Gastrocnemius medialis (tissue), 4 donors: ENCODE results near the gene SELENOT. TPM values are rescaled to one million over a fixed set of nuclear protein-coding genes. Genes with fewer than 3 reads are reported as not detected.
"Not testable (repeated sequence)": the region's sequence is repeated elsewhere in the genome, so short reads cannot be mapped to it uniquely, and the experiment has no call there.

Experiments
- ATAC-seq, 2 donors: fragments of 150-250 bp; one replicate each; pipeline ENCODE4 v1.9.1; 2016
- DNase-seq, 2 donors: peaks; one replicate each; pipeline ENCODE4 v3.0.0-alpha.2; 2019
- H3K27ac ChIP-seq, 4 donors: fragments of 200-600 bp; sonication (generic); 1 replicate in 1 of 4; 2 replicates in 3 of 4; pipeline ENCODE4 v1.5.1; 2016 to 2018; ENCODE audit warnings: mild to moderate bottlenecking in 2 of 4, moderate library complexity in 1 of 4
- H3K27me3 ChIP-seq, 3 donors: fragments of 200-600 bp; sonication (generic) in 2 of 3; 1 replicate in 1 of 3; 2 replicates in 2 of 3; pipeline versions ENCODE4 v1.5.1 to v1.6.0; 2016 to 2019; ENCODE audit warnings: mild to moderate bottlenecking in 1 of 3, moderate library complexity in 1 of 3
- H3K36me3 ChIP-seq, 2 donors: fragments of 200-600 bp; sonication (generic) in 1 of 2; one replicate each; pipeline ENCODE4 v1.5.1; 2017 to 2018
- H3K4me1 ChIP-seq, 2 donors: fragments of 200-600 bp; sonication (generic) in 1 of 2; one replicate each; pipeline ENCODE4 v1.5.1; 2016 to 2017; ENCODE audit warnings: mild to moderate bottlenecking in 2 of 2
- H3K4me3 ChIP-seq, 4 donors: fragments of 200-600 bp; sonication (generic) in 3 of 4; 1 replicate in 1 of 4; 2 replicates in 3 of 4; pipeline ENCODE4 v1.5.1; 2016 to 2019; ENCODE audit warnings: mild to moderate bottlenecking in 2 of 4
- H3K9me3 ChIP-seq, 3 donors: fragments of 200-600 bp; sonication (generic) in 2 of 3; 1 replicate in 1 of 3; 2 replicates in 2 of 3; pipeline ENCODE4 v1.5.1; 2016 to 2019
- POLR2A ChIP-seq, 2 donors: fragments of 450-650 bp; IDR thresholded peaks; one replicate each; pipeline ENCODE4 v1.6.1; 2017; ENCODE audit warnings: antibody characterized with exemption in 2 of 2, mild to moderate bottlenecking in 2 of 2, moderate library complexity in 2 of 2
- in situ Hi-C, 4 donors: fragments of 200-750 bp; cut with MboI; loops; one replicate each; pipeline versions ENCODE4 v1.15.0 to v1.8.0; 2017; ENCODE audit warnings: low sequenced_read_pairs in 4 of 4
- intact Hi-C: fragments of 100-400 bp; cut with DNase I; formaldehyde crosslinking; loops from one replicate; pipeline ENCODE4 v1.15.1; 2023; ENCODE audit warnings: low total_unique reads
- total RNA-seq, 4 donors: library from RNA; depleted of rRNA; stranded (reverse); fragments of >200 nt; gene quantifications; one replicate each; pipeline versions ENCODE4 v1.1.0 to v1.2.3, GENCODE V29; 2016
- TF ChIP-seq, protein P1 (sequence below), 5 experiments: fragments of 450-650 bp in 3 of 5; fragments of 200-600 bp in 2 of 5; sonication (generic) in 2 of 5; IDR thresholded peaks in 4 of 5; conservative IDR thresholded peaks in 1 of 5; 1 replicate in 4 of 5; 2 replicates in 1 of 5; pipeline ENCODE4 v1.5.1; 2016 to 2019; ENCODE audit warnings: antibody characterized with exemption in 5 of 5, mild to moderate bottlenecking in 3 of 5, moderate library complexity in 3 of 5

The SELENOT gene
- total RNA-seq, 4 donors from 2014 or later, result 69.6 to 83.1 (median 76.2) TPM

- Histone ChIP-seq H3K27me3 (no peaks in the 10 kb centered on the region), H3K4me3 (no peak overlapping the region)
- intact Hi-C loops, result no loop called here
Observed at GRCh38 chr3:150613709-150614480, 10.8 kb downstream of the SELENOT start.

GRCh38 chr3:150620002-150620689 lies 17.0 kb downstream of the SELENOT start:
- Histone ChIP-seq H3K27ac (no peak overlapping the region), H3K9me3 (no peaks in the 10 kb centered on the region), H3K4me1 (peaks cover 3 to 16% of the 10 kb centered on the region in 2 donors), H3K4me3 (no peak overlapping the region), H3K27me3 (no peaks in the 10 kb centered on the region), H3K36me3 (peaks cover 0 to 21% of the 10 kb centered on the region in 2 donors)
- intact Hi-C loops, result no loop called here
- in situ Hi-C loops, result no loop called here
- DNase-seq (no peak), ATAC-seq (no peak)
- TF ChIP-seq, protein P1, sequence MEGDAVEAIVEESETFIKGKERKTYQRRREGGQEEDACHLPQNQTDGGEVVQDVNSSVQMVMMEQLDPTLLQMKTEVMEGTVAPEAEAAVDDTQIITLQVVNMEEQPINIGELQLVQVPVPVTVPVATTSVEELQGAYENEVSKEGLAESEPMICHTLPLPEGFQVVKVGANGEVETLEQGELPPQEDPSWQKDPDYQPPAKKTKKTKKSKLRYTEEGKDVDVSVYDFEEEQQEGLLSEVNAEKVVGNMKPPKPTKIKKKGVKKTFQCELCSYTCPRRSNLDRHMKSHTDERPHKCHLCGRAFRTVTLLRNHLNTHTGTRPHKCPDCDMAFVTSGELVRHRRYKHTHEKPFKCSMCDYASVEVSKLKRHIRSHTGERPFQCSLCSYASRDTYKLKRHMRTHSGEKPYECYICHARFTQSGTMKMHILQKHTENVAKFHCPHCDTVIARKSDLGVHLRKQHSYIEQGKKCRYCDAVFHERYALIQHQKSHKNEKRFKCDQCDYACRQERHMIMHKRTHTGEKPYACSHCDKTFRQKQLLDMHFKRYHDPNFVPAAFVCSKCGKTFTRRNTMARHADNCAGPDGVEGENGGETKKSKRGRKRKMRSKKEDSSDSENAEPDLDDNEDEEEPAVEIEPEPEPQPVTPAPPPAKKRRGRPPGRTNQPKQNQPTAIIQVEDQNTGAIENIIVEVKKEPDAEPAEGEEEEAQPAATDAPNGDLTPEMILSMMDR (IDR thresholded peaks at IDR 0.05 in 4 of 5, conservative IDR thresholded peaks at IDR 0.05 in 1 of 5), result no peak
- no peak for TF ChIP-seq POLR2A (IDR thresholded peaks at IDR 0.05)

More at GRCh38 chr3:150613709-150614480, 10.8 kb downstream of the SELENOT start:
- Histone ChIP-seq H3K27ac (no peak overlapping the region), H3K9me3 (no peaks in the 10 kb centered on the region), H3K4me1 (peaks cover 14 to 26% of the 10 kb centered on the region in 2 donors), H3K36me3 (peaks cover 0 to 12% of the 10 kb centered on the region in 2 donors)
- DNase-seq (no peak), ATAC-seq (no peak)
- in situ Hi-C loops, result no loop called here
- TF ChIP-seq, protein P1 (IDR thresholded peaks at IDR 0.05 in 4 of 5, conservative IDR thresholded peaks at IDR 0.05 in 1 of 5), result no peak
- no peak for TF ChIP-seq POLR2A (IDR thresholded peaks at IDR 0.05)

DNA sequence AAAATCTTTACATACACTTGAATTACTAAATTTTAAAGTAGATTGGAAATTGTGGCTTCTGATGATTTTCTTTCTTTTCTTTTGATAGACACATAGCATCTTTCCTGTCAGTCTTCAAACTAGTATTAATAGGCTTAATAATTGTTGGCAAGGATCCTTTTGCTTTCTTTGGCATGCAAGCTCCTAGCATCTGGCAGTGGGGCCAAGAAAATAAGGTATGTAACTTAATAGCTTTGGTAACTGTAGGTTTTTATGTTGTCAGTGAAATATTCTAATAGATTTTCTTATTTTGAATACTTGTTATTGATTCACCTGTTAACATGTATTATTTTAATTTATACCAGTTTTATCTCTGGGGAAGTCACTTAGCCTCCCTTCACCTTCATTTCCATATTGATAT lies 19.8 kb downstream of the SELENOT start:
- ATAC-seq, H3K9me3 ChIP-seq, H3K4me3 ChIP-seq, intact Hi-C loops, H3K27me3 ChIP-seq, DNase-seq, in situ Hi-C loops, H3K27ac ChIP-seq: not testable (repeated sequence)
- H3K4me1 ChIP-seq, result peaks cover 11 to 29% of the 10 kb centered on the region in 2 donors
- H3K36me3 ChIP-seq, result peaks cover 0 to 37% of the 10 kb centered on the region in 2 donors

- no peak overlapping the region for H3K4me3 ChIP-seq
- H3K36me3 ChIP-seq, result peaks cover 0 to 33% of the 10 kb centered on the region in 2 donors
- TF ChIP-seq, protein P1 (IDR thresholded peaks at IDR 0.05 in 4 of 5, conservative IDR thresholded peaks at IDR 0.05 in 1 of 5), result no peak
- TF ChIP-seq POLR2A (IDR thresholded peaks at IDR 0.05), result no peak
- H3K9me3 ChIP-seq, result no peaks in the 10 kb centered on the region
- no peak overlapping the region for H3K27ac ChIP-seq
- DNase-seq (no peak), ATAC-seq (no peak)
- H3K4me1 ChIP-seq, result peaks cover 11 to 31% of the 10 kb centered on the region in 2 donors
- in situ Hi-C loops, result no loop called here
- H3K27me3 ChIP-seq, result no peaks in the 10 kb centered on the region
- intact Hi-C loops, result no loop called here
Observed at GRCh38 chr3:150623945-150624344, 20.8 kb downstream of the SELENOT start.
